RCC 7860 (cell line): ENCODE measurements around the gene KCNJ12.
"Not testable (repeated sequence)": the region's sequence is repeated elsewhere in the genome, so short reads cannot be mapped to it uniquely, and the experiment has no call there.

Source experiments
- DNase-seq: peaks from one replicate; pipeline ENCODE4 v3.0.0-alpha.2; 2015; ENCODE audit warnings: low spot score
- FAIRE-seq: peaks from 2 replicates; lab custom pipeline; 2012; peaks lifted over from hg19 to GRCh38; lab: Jason Lieb, UNC

KCNJ12 gene

GRCh38 chr17:21348926-21349261, 27.3 kb upstream of the KCNJ12 start:
- DNase-seq, FAIRE-seq: not testable (repeated sequence)

GRCh38 chr17:21349358-21350050, 26.7 kb upstream of the KCNJ12 start:
- DNase-seq, FAIRE-seq: not testable (repeated sequence)

GRCh38 chr17:21350495-21350894, 25.7 kb upstream of the KCNJ12 start:
- not testable (repeated sequence) for DNase-seq, FAIRE-seq

- DNase-seq (no peak), FAIRE-seq (no peak)
Measured at GRCh38 chr17:21351366-21352065, 24.6 kb upstream of the KCNJ12 start.

- no peak for FAIRE-seq
- no peak for DNase-seq
Measured at GRCh38 chr17:21352221-21352980, 23.8 kb upstream of the KCNJ12 start.

- DNase-seq (no peak), FAIRE-seq (no peak)
Measured at GRCh38 chr17:21352981-21353265, 23.2 kb upstream of the KCNJ12 start.

GRCh38 chr17:21353326-21354010, 22.7 kb upstream of the KCNJ12 start:
- no peak for FAIRE-seq

GRCh38 chr17:21354796-21355385, 21.3 kb upstream of the KCNJ12 start:
- DNase-seq (no peak), FAIRE-seq (no peak)

More at GRCh38 chr17:21353326-21354010, 22.7 kb upstream of the KCNJ12 start:
- DNase-seq = no peak

- no peak for DNase-seq
Measured at GRCh38 chr17:21355586-21355985, 20.6 kb upstream of the KCNJ12 start.

GRCh38 chr17:21356537-21357127, 19.5 kb upstream of the KCNJ12 start:
- FAIRE-seq = no peak

More at GRCh38 chr17:21355586-21355985, 20.6 kb upstream of the KCNJ12 start:
- FAIRE-seq = no peak

GRCh38 chr17:21357281-21357680, 18.9 kb upstream of the KCNJ12 start:
- no peak for DNase-seq
- no peak for FAIRE-seq

More at GRCh38 chr17:21356537-21357127, 19.5 kb upstream of the KCNJ12 start:
- DNase-seq = no peak

- DNase-seq = no peak
- no peak for FAIRE-seq
Measured at GRCh38 chr17:21357696-21358656, 18.2 kb upstream of the KCNJ12 start.

GRCh38 chr17:21358682-21359482, 17.3 kb upstream of the KCNJ12 start:
- no peak for FAIRE-seq
- no peak for DNase-seq

- FAIRE-seq = no peak
- DNase-seq = no peak
Measured at GRCh38 chr17:21359483-21359840, 16.7 kb upstream of the KCNJ12 start.

GRCh38 chr17:21360048-21360447, 16.1 kb upstream of the KCNJ12 start:
- DNase-seq = no peak
- FAIRE-seq = no peak

- DNase-seq (no peak), FAIRE-seq (no peak)
Measured at GRCh38 chr17:21361020-21361809, 14.9 kb upstream of the KCNJ12 start.

- DNase-seq = no peak
- FAIRE-seq = no peak
Measured at GRCh38 chr17:21362331-21362931, 13.7 kb upstream of the KCNJ12 start.
